Renal pelvis (tissue), 4 donors: ENCODE results near the gene POLR1C. TPM values are rescaled to one million over a fixed set of nuclear protein-coding genes. Genes with fewer than 3 reads are reported as not detected.
"Not testable (repeated sequence)": the region's sequence is repeated elsewhere in the genome, so short reads cannot be mapped to it uniquely, and the experiment has no call there.

Experiments
- DNase-seq: peaks from one replicate; pipeline ENCODE4 v3.0.0-alpha.2; 2013
- polyA plus RNA-seq, 3 donors: library from polyadenylated mRNA; unstranded; fragments of 120-200 nt; gene quantifications; one replicate each; pipeline ENCODE4 v1.2.1, GENCODE V29; 2013; ENCODE audit not compliant: insufficient read length in 3 of 3

Gene POLR1C
- polyA plus RNA-seq, 3 donors = 39.8 to 43.8 (median 42.9) TPM

DNA sequence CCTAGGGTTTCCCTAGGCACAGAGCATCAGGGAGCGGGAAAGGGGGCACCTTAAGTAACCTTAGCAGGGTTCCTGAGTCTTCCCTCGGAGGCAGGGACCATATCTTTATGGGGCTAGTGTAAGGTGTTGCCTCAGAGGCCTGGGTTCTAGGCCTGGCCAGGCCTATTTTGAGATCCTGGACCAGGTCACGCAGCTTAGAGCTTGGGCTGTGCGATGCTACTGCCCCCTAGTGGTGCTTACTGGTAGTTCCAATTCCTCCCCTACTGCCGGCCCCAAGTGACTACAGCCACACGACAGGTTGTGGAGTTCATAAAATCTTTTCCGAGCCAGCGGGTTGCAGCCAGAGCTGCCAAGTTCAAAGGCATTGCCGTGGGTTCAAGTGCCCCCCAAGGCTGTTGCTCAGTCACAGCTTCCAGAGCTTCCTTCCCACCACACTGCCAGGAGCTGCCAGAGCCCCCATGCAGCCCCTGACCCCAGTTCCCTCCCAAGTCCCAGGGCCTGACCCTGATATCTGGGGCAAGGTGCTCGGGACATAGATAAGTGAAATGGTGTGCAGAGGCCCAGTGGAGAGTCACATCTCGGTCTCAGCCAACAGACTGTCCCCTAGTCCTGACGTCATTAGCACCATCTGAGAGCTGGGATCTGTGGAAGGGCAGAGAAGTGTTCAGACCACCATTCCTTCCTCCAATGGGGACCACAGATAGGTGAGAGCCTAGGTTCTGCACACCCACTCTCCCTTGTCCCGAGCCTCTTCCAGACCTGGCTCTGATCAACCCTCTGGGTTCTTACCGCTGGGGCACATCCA lies 10.0 kb upstream of the POLR1C start:
- peak; percentile 82 for DNase-seq

DNA sequence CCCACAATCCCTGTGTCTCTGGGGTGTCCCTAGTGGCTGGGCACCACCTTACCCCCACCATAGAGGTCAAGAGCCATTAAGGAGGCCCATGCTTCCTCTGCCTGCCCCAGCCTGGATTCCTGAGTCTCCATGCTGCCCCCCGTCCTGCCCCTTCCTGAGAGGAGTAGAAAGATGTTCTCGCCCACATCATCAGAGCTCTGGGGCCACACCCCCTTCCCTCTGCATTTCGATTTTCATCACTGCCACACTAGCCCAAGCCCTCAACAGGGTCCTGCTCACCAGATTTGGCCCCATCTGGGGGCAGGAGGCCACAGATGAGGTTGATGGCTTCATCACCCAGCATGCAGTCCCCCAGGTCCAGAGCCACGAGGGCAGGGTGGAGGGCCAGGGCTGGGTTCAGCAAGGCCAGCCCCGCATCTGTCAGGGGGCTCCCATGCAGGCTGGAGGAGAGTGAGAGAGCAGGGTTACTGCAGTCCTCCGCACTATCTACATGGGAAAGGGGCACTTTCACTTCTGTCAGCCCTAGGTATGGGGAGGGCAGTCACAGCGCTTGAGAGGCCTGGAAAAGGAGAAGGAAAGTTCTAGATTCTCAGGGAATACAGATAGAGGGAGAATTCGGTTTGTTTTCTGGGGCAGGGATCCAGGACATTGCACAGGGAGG lies 8.3 kb upstream of the POLR1C start:
- DNase-seq = no peak

DNA sequence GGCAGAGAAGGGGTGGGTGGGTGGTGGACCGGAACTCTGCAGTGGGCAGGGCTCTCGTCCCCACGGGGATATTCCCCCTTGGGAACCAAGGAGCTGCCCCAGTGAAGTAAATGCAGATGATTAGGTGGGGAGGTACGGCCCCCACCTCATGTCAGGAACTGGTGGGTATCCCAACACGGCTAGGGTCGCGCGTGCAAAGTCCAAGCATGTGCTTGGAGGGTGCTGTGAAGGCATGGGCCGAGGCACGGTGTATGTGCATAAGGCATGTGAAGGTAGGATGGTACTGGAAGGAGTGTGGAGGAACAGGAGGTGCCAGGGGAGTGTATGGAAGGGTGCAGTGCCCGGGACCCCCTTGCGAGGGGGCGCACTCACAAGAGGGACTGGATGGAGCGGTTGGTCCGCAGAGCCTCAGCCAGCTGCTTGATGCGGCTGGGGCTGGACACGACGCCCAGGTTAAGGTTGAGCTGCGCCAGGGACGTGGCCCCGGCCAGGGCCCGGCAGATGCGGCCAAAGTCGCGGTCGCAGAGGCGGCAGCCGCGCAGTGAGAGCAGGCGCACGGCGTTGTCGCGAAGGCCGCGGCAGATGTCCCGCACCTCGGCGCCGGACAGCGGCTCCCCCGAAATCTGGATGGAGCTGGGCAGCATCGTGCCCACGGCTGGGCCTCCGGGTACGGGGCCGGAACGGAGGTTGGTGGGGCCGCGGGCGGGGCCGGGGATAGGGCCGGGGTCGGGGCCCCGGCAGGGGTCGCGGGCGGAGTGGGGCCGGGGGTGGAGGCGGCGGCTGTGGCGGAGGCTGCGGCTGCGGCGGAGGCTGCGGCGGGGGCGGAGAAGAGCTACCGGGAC lies 7.5 kb upstream of the POLR1C start:
- no peak for DNase-seq

DNA sequence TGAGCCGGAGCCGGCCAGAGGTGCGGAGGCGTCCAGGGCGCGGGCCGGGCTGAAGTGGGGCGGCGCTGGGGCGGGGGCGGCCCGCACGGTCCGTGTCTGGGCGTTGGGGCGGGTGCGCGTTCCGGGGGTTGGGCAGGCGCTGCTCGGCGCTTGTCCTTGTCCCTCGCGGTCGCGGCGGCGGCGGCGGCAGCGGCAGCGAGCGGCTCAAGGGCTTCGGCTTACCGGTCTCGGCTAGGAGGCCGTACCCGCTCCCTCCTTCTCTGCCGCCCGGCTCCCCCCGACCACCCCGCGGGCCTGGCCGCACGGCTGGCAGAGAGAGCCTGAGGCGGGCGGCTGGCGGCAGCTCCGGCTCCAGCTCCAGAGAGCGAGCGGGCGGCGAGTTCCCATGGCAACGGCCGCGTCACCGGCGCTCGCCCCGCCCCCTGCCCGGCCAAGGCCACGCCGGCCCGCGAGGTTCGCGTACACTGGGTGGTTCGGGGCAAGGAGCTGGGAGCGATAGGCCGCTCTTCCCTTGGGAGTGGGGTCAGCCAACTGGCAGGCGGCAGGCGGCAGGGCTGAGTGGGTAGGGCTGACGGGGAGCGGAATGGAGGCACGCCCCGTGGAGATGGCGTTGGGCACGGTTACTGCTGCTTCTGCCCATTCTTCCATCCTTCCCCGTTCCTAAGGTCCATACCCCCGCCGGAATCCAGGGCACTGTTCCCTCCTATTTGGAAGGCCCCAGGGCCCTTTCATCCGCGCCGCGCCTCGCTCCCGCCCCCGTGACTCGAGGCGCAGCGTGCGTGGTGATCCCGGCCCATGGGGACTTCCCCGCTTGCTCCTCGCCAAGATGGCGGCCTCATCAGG lies 6.7 kb upstream of the POLR1C start, which contains the start of gene LRRC73:
Gene LRRC73 (minus strand): TSS at position 363 of the 843 bp plus-strand sequence. CDS start 561 bp downstream, outside the sequence.
- peak; percentile 79 for DNase-seq

DNA sequence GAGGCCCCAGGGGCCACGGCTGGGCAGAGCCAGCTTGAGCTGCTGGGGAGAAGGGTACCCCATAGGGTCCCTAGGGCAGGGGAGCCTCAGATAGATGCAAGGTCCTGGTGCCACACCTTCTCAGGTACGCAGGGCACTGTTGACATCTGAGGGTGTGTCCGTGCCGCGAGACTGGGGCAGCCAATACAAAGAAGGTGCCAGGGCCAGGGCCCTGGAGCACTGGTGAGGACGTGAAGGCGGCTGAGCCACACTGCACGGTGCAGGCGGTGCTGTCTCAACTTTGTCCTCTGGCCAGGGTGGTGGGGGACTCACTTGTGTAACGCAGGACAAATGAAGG lies 6.1 kb upstream of the POLR1C start:
- DNase-seq = no peak

DNA sequence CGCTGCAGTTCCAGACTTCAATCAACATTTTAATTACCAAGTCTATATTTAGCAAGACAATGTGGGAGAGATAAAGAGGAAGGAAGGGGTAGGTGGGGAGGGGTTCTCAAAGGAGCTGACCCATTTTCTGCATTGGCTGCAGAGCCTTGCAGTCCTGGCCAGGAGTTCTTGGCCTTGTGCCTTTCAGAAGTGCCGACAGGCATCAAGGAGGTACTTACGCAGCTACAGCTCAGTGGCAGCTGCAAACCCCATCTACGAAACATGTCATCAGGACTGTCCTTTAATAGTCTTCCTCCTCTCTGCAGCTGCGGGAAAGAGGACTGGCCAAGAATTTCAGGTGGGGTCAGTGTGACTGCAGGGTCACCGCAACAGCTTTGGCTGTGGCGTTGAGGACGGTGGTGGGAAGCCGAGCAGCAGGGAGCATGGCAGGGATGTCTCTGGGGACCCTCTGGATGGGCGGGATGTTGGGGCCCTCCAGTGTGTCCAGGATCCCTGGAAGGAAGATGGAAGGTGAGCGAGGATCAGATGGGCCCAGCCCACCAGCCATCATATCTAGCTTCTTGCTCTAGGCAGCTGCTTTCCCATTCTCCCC lies 5.0 kb upstream of the POLR1C start:
- DNase-seq = no peak

DNA sequence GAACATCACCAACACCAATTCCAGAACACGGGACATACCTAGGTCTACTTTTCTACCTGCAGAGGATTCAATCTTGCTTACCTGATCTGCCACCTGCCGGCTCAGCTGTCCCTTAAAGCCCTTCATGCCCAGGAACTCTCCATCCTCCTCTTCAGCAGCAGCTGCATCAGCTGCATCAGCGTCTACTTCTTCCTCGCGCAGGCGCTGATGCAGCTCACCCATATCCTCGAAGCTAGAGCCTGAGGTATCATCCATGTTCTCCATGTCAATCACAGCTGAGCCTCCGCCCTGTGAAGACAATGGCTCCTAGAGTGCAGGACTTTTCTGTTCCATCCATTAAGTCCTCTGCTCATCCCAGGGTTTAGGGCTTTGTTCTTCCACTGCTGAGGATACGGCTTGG lies 1.1 kb upstream of the POLR1C start:
- no peak for DNase-seq

DNA sequence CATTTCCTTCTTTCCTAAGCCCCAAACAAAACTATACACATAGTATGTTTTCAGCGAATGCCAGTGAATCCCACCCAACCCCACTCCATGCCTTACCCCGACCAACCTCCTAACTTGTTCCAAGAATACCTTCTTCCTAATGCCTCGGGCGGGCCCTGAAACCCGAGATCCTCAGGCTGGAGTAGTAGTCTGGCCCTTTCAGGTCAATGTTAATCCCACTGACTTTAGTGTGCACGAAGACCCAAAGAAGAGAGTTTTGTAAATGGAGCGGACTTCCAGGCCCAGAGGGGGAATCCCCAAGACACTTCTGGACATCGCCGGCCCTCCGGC lies 557 bp upstream of the POLR1C start:
- no peak for DNase-seq

DNA sequence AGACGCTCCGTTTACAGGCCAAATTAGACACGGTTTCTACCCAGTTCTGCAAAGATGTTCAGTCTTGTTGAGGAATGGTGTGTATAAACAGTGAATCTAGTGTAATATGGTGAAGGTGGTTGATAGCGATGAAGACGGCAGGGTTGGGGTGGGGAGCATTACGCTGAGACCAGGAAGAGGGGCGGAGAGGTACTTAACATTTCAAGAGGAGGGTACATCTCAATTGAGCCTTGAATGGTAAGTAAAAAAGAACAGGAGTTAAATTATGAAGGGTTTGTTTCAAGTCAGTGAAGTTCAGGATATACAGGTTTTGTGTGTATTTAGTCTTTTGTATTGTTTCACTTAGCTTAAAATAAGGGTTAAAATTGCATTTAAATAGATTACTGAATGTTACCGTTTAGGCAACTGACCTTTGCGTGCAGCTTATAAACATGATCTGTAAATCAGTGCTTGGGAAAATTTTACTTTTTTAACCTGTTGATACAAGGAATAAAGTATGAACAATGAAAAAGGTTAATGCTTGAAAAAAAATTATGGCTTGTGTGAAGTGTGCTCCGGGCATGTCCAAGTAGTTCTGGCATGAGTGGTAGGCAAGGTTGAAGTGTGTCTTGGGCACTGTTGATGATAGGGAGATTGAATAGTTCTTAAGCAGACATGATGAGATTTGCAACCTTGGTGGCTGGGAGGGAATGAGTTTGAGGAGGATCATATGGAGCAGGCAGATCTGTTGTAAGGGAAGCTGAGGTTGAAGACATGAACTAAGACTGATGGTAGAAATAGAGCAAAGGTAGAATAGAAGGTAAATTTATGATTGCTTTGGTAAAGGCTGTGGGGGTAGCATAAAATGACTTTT lies 842 bp downstream of the POLR1C start:
- no peak for DNase-seq

DNA sequence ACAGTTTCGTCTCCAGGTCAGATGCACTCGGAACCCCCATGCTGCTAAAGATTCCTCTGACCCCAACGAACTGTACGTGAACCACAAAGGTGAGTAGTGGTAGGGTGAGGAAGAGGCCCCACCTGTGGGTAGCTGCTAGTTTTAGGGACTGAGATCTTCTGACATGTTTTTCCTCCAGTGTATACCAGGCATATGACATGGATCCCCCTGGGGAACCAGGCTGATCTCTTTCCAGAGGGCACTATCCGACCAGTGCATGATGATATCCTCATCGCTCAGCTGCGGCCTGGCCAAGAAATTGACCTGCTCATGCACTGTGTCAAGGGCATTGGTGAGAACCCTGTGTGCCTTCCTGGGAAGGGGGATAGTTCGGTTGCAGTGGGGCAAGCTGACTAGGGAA lies 3.2 kb downstream of the POLR1C start:
- no peak for DNase-seq

DNA sequence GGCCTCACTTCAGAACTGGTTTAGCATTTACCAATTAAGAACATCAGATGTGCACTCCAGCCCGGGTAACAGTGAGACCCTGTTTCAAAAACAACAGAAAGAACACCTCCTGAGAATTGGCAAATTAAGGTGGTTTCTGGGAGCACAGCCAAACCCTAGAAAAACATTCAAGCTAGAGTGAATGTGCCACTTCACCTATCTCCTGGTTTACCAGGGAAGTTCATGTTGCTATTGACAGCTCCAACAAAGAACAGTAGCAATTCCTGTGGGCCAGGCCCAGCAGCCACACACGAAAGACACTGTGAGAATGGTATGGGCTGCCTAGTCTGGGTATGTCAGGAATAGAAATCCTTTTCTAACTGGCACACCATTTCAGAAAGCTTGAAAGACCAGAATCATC lies 4.9 kb downstream of the POLR1C start:
- DNase-seq = no peak

DNA sequence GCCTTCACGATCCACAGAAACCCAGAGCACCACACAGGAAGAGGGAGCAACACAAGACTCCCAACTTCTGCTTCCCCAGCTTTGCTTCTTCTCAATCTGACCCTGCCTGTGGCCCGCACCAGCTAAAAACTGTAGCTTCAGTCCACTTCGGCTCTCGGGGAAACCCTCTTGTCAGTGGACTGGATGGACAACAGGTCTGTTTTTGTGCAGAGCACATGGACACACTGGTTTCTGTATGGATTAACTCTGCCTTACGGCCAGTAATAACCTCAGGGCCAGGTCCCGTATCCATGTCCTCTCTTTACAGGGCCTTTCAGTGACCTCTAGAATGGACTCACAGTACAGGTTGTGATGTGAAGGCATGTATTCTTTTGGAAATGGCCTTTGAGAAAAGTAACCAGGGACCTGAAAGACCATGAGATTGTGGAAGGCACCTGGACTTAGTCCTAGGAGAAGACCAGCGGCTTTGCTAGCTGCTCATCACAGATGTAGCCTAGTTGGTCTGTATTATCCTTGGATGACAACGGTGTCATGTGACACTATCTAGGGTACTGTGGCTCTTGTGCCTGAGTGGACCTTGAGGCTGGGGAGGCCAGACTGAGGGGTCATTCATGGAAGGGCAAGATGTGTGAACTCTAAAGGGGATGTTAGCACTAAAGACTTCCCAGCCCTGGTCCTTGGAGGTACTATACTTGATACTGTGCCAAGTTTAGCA lies 5.8 kb downstream of the POLR1C start:
- no peak for DNase-seq

DNA sequence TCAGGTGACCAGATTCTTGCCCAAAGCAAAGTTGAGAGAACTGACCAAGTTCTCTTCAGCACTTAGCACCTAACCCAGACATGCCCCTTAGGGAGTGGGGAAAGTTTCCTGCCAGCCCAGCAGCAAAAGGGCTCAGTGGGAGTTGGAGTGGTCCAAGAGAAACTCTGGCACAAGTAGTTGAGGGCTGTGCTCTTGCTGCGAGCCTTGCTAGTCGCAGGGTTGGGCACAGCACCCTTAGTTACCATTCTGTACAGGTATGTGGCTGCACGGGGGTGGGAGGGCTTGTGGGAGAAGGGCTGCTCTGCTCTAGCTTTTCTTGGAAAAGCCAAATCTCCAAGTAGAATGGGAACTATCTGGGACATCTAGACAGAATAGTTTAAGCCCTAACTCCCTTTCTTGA lies 6.4 kb downstream of the POLR1C start:
- DNase-seq = no peak

DNA sequence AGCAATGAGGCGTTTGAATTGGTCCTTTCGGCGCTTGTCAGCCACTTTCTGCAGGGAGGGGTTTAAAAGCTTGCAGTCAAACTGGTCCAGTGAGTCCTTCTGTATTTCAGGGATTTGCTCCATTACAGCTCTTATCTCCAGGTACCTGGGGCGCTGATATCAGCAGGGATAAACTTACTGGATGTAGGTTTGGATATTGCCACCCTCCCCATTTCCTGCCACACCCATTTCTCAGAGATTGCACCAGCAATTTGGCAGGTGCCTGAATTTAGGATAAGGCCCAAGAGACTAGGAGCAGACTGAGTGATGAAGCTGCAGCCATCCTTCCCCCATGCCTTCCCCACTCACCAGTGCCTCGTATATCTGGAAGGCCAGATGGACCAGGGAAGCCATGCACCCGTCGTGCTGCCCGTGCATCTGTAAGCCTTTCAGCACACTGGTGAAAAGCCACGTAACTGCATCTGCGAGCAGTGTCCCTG lies 7.6 kb downstream of the POLR1C start:
- DNase-seq = no peak

DNA sequence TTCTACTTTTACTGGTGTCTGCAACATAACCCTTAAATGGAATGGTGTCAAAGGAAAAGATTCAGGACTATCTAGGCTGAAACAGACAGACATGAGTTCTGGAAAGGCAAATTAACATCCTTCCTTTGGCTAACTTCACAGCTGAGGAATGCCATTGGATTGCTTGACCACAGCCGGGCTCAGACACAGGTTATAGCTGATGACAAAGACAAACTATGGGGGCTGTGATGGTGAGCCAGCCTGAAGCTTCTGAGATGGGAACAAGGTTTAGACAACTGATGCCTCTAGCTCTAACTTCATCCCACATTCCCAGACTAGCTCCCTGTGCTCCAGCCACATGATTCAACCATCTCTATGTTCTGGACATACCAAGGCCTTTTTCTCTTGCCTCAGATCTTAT lies 15.3 kb downstream of the POLR1C start:
- no peak for DNase-seq

DNA sequence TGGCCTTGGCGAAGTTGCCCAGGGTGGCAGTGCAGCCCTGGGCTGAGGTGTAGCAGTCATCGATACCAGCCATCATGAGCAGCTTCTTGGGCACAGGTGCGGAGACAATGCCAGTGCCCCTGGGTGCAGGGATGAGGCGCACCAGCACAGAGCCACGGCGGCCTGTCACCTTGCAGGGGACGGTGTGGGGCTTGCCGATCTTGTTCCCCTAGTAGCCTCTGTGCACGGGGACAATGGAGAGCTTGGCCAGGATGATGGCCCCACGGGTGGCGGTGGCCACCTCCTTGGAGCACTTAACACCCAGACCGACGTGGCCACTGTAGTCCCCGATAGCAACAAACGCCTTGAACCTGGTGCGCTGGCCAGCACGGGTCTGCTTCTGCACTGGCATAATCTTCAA lies 22.1 kb downstream of the POLR1C start:
- not testable (repeated sequence) for DNase-seq

DNA sequence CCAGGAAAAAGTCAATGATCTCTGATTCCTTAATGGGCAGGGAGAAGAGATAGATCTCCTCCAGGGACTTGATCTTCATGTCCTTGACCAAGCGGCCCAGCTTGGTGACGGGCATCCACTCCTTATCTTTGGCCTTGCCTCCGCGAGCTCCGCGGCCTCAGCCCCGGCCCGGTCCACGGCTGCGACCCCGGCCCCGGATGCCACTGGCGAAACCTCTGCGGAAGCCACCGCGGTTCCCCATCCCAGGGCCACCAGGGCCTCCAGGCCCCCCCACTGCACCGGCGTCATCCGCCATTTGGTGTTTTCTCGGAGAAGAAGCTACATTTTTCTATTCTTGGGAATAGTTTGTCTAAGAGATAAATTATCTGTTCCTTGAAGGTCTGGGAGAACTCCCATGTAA lies 22.5 kb downstream of the POLR1C start:
- not testable (repeated sequence) for DNase-seq

DNA sequence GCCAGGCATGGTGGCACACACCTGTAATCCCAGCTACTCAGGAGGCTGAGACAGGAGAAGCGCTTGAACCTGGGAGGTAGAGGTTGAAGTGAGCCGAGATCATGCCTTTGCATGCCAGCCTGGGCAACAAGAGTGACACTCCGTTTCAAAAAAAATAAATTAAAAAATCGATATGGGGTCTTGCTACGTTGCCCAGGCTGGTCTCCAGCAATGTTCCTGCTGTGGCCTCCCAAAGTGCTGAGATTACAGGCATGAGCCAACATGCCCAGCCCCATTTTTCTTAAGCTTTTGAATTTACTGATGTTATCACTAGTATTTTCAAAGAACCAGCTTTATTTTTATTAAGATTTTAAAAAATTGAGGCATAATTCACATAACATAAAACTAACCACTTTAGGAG lies 23.6 kb downstream of the POLR1C start:
- DNase-seq = no peak

DNA sequence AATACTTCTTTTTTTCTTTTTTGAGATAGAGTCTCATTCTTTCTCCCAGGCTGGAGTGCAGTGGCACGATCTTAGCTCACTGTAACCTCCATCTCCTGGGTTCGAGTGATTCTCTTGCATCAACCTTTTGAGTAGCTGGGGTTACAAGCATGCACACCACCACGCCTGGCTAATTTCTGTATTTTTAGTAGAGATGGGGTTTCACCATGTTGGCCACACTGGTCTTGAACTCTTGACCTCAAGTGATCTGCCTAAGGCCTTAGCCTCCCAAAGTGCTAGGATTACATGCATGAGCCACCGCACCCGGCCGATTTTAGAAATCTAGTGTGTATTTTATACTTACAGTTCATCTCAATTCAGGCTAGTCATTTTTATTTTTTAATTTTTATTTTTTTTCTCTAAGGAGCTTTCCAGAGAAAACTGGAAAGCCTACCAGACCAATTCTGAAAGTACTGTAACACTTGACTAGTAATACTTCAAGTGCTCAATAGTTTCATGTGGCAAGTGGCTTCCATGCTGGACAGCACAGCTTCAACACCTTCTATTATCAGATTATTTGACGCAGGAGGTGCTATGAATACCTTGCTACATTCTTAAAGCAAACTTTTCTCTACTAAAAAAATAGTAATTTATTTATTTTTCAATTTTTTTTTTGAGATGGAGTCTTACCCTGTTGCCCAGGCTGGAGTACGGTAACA lies 25.0 kb downstream of the POLR1C start:
- DNase-seq = no peak
